ENCODE measurements around the gene FAM78A. TPM values are rescaled to one million over a fixed set of nuclear protein-coding genes. Genes with fewer than 3 reads are reported as not detected.
"Not testable (repeated sequence)": the region's sequence is repeated elsewhere in the genome, so short reads cannot be mapped to it uniquely, and the experiment has no call there.

Gene FAM78A
- total RNA-seq, 1 donor from 2014 or later = 69.1 TPM

GRCh38 chr9:131227112-131227958 lies 49.0 kb downstream of the FAM78A start:
- ATAC-seq = peak; percentile 32
- intact Hi-C loops (cut with micrococcal nuclease) = no loop called here
- DNase-seq = peak; percentile 67

GRCh38 chr9:131226226-131226625 lies 50.1 kb downstream of the FAM78A start:
- no peak for ATAC-seq
- intact Hi-C loops (cut with micrococcal nuclease) = no loop called here
- no peak for DNase-seq

DNA sequence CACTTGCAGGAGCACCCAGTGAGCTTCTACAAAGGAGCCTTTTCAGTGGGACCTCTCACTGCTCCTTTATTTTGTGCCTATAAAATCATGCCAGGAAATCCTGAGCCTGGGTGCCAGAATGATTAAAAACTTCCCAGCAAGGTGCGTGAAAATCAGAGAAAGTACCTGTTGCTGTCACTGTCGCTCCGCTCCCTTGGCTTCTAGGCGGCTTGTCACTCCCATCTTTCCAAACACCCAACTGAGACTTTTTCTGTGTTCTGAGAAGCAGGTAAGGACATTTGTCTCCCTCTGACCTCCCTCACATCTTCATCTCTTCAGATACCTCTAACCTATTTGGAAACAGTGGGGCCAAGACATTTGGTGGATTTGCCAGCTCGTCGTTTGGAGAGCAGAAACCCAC lies 53.9 kb downstream of the FAM78A start:
- DNase-seq (no peak), ATAC-seq (no peak)
- intact Hi-C loops (cut with micrococcal nuclease) = no loop called here

DNA sequence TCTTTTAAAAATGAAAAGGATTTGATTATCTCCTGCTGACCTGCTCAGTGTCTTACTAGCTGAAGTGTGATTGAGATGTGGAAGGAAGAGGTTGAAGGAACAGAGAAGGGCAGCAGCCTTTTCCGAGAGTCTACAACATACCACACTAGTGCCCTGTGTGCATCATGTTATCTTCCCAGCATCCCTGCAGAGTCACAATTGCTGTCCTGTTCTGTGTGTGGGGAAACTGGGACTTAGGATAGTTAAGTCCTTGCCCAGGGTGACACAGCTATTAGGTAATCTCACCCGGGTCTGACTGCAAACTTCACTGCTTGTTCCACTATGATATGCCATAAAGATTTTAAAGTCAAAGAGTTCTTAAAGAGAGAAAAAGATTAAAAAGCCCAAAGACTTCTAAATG lies 55.8 kb downstream of the FAM78A start:
- ATAC-seq = no peak
- no peak for DNase-seq
- intact Hi-C loops (cut with micrococcal nuclease) = no loop called here

- no peak for ATAC-seq
- no peak for DNase-seq
- intact Hi-C loops (cut with micrococcal nuclease) = no loop called here
Observed at GRCh38 chr9:131218370-131218769, 57.9 kb downstream of the FAM78A start.

DNA sequence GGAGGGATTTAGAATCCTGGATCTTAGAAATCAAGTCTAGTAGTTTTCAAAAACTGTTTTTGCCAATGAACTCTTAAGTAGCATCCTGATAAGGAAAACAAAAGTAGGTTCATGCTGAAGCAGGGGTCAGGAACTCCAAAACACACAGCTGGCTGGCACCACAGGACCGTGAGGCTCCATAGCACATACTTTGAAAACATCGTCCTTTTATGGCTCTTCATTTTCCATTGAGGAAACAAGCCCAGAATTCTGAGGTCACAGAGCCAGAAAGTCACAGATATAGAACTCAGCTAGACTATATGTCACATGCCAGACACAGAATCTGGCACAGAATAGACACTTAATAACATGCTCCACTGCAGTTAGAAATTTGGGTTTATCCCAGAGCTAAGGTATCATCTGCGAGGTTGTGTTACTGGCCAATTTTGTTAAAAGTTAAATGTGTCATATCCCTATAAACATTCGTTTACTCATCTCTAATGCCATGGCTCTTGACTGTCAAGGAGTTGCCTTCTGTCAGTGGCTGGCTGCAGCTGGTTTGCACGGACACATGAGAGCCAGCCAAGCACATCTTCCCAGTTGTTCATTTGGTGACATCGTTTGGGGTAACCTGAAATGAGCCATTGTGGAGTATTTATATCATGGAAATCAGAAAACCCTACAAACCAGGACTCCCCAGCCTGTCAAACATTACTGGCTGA lies 58.8 kb downstream of the FAM78A start:
- intact Hi-C loops (cut with micrococcal nuclease) = no loop called here
- peak; percentile 48 for ATAC-seq
- no peak for DNase-seq

DNA sequence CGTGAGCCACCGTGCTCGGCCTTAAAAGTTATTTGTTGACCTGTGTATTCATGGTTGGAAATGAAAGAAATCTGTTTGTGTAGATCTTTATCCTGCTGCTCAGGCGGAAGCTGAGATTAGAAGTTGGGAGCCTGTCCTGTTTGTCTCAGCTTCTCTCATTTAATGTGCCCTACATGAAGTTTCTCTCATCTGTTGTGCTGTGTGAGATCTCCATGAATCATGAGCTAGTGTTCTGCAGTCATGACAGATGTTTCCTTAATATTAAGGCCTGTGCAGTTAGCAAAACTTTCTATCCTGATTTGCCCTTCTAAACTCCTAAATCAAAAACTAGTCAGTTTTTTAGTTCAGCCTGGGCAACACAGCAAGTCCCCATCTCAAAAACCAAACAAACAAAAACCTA lies 59.5 kb downstream of the FAM78A start:
- intact Hi-C loops (cut with micrococcal nuclease) = no loop called here
- ATAC-seq (no peak), DNase-seq (no peak)

GRCh38 chr9:131214876-131215275 lies 61.4 kb downstream of the FAM78A start:
- DNase-seq (no peak), ATAC-seq (no peak)
- intact Hi-C loops (cut with micrococcal nuclease) = no loop called here

DNA sequence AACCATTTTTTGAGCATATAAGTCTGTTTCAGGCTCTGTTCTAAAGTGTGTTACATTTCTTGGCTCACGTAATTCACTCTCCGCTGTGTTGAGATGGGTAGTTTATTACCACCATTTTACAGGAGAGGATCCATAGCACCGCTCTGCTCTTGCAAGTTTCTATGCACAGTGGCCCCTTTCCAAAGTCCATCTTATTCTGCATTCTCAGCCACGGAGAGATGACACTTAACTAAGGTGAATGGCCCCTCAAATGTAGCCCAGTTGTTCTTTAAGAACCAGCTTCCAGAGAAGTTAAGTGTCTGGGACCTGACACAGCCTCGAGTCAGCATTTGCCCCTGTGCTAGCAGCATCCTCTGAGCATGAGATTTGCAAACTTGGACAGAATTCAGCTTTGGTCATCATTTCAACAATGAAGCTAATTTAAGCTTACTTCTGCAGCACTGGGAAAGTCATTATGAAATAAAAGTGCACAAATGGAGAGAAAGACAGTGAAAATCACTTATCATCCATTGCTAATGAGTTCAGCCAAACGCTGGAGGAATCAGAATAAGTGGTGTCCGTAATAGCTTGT lies 61.9 kb downstream of the FAM78A start:
- ATAC-seq (peak; percentile 27), DNase-seq (no peak)
- intact Hi-C loops (cut with micrococcal nuclease) = no loop called here

- intact Hi-C loops (cut with micrococcal nuclease); ATAC-seq; DNase-seq: not testable (repeated sequence)
Observed at GRCh38 chr9:131211920-131212319, 64.4 kb downstream of the FAM78A start.

Other genes with a start within 250 kb of the FAM78A start
- 22.9 TPM for gene AIF1L, start 180.0 kb downstream of the FAM78A start, total RNA-seq
- gene NUP214, start 150.9 kb downstream of the FAM78A start, total RNA-seq = 28.9 TPM
- gene PLPP7, start 13.2 kb upstream of the FAM78A start, total RNA-seq = 127 TPM
- gene PRRC2B, start 117.6 kb upstream of the FAM78A start, total RNA-seq = 144 TPM
- gene POMT1, start 226.4 kb upstream of the FAM78A start, total RNA-seq = 19.9 TPM

Data from left ventricle myocardium superior (tissue), 1 donor.